HFFc6 (cell line): ENCODE measurements around the gene EFHC1. TPM values are rescaled to one million over a fixed set of nuclear protein-coding genes. Genes with fewer than 3 reads are reported as not detected.

ENCODE experiments used
- DNase-seq: peaks from one replicate; pipeline ENCODE4 v3.0.0-alpha.2; 2018
- H3K27ac Mint-ChIP-seq: 2 replicates; pipeline ENCODE4 v1.8.0; 2020; ENCODE audit warnings: mild to moderate bottlenecking, mixed read lengths
- H3K27me3 Mint-ChIP-seq: 2 replicates; pipeline ENCODE4 v1.8.0; 2021; ENCODE audit warnings: mild to moderate bottlenecking, moderate library complexity, mixed read lengths; ENCODE audit not compliant: insufficient read depth
- H3K36me3 Mint-ChIP-seq: 2 replicates; pipeline ENCODE4 v1.8.0; 2021; ENCODE audit warnings: low read depth, mixed read lengths
- H3K4me1 Mint-ChIP-seq: 2 replicates; pipeline ENCODE4 v1.8.0; 2020; ENCODE audit warnings: low read depth, mixed read lengths
- H3K4me3 Mint-ChIP-seq: 2 replicates; pipeline ENCODE4 v1.8.0; 2020; ENCODE audit warnings: mild to moderate bottlenecking, moderate library complexity, mixed read lengths
- H3K9me3 Mint-ChIP-seq: 2 replicates; pipeline ENCODE4 v1.8.0; 2020; ENCODE audit warnings: mild to moderate bottlenecking, mixed read lengths
- CTCF ChIP-seq: fragments of 200-600 bp; sonication (generic); IDR thresholded peaks from 2 replicates; pipeline ENCODE4 v1.5.0; 2021; ENCODE audit warnings: antibody characterized with exemption, mild to moderate bottlenecking
- total RNA-seq, 6 experiments: library from RNA; stranded (reverse); fragmentation: NEBNext Ultra II Directional; extraction: Animal tissue kit (Norgen Biotek cat#: 25700); gene quantifications; 2 replicates in 1 of 6; 3 replicates in 5 of 6; pipeline ENCODE4 v1.2.3, GENCODE V29; 2021

The EFHC1 gene
- total RNA-seq, 6 experiments from 2014 or later, result 10.0 to 17.3 (median 13.8) TPM

- Mint-ChIP-seq H3K9me3 (no peaks in the 10 kb centered on the region), H3K27ac (no peak overlapping the region), H3K4me1 (peaks cover 14% of the 10 kb centered on the region), H3K4me3 (no peak overlapping the region), H3K27me3 (no peaks in the 10 kb centered on the region), H3K36me3 (peaks cover 19% of the 10 kb centered on the region)
- TF ChIP-seq CTCF, result no peak
- peak; percentile 0 for DNase-seq
Measured at GRCh38 chr6:52482903-52483670, 62.9 kb downstream of the EFHC1 start.

GRCh38 chr6:52483671-52484003 lies 63.5 kb downstream of the EFHC1 start:
- H3K4me1 Mint-ChIP-seq, result peaks cover 14% of the 10 kb centered on the region
- H3K27me3 Mint-ChIP-seq, result no peaks in the 10 kb centered on the region
- H3K36me3 Mint-ChIP-seq, result peaks cover 19% of the 10 kb centered on the region
- H3K27ac Mint-ChIP-seq, result no peak overlapping the region
- no peaks in the 10 kb centered on the region for H3K9me3 Mint-ChIP-seq
- no peak overlapping the region for H3K4me3 Mint-ChIP-seq
- no peak for DNase-seq
- no peak for TF ChIP-seq CTCF

GRCh38 chr6:52489881-52490280 lies 69.7 kb downstream of the EFHC1 start:
- TF ChIP-seq CTCF, result no peak
- DNase-seq, result no peak
- Mint-ChIP-seq H3K4me1 (peaks cover 56% of the 10 kb centered on the region), H3K27me3 (peaks cover 21% of the 10 kb centered on the region), H3K36me3 (peaks cover 33% of the 10 kb centered on the region), H3K4me3 (0 out of 2 replicates have a peak overlapping the region, but pooled peaks have one; percentile 6), H3K9me3 (peaks cover 6% of the 10 kb centered on the region), H3K27ac (peak overlapping the region; percentile 67)

- Mint-ChIP-seq H3K27me3 (peaks cover 33% of the 10 kb centered on the region), H3K27ac (peak overlapping the region; percentile 69), H3K4me3 (peak overlapping the region; percentile 27; the same call in 1 of the 2 replicates), H3K36me3 (peaks cover 43% of the 10 kb centered on the region), H3K4me1 (peaks cover 65% of the 10 kb centered on the region), H3K9me3 (peaks cover 12% of the 10 kb centered on the region)
- no peak for TF ChIP-seq CTCF
- peak; percentile 82 for DNase-seq
Measured at GRCh38 chr6:52491203-52492069, 71.3 kb downstream of the EFHC1 start.

- H3K27me3 Mint-ChIP-seq, result peaks cover 40% of the 10 kb centered on the region
- H3K4me3 Mint-ChIP-seq, result peak overlapping the region; percentile 38; the same call in 1 of the 2 replicates
- H3K4me1 Mint-ChIP-seq, result peaks cover 86% of the 10 kb centered on the region
- peaks cover 12% of the 10 kb centered on the region for H3K9me3 Mint-ChIP-seq
- no peak for DNase-seq
- peaks cover 62% of the 10 kb centered on the region for H3K36me3 Mint-ChIP-seq
- no peak for TF ChIP-seq CTCF
- peak overlapping the region; percentile 35 for H3K27ac Mint-ChIP-seq
Measured at GRCh38 chr6:52493669-52494068, 73.5 kb downstream of the EFHC1 start.
